ENCODE results near the gene ADAMTS16. TPM values are rescaled to one million over a fixed set of nuclear protein-coding genes. Genes with fewer than 3 reads are reported as not detected.

The ADAMTS16 gene
- total RNA-seq, 1 experiment from 2014 or later: 0.28 TPM

GRCh38 chr5:5352675-5353074 is 212.5 kb downstream of the ADAMTS16 start:
- Histone ChIP-seq H3K4me1 (ENCODE audit: insufficient read depth, low read length, poor library complexity, severe bottlenecking) (no peaks in the 10 kb centered on the region), H3K4me3 (ENCODE audit: low read depth, low read length, poor library complexity, severe bottlenecking) (no peak overlapping the region), H3K9me3 (ENCODE audit: low read depth, low read length, poor library complexity, severe bottlenecking) (no peaks in the 10 kb centered on the region), H3K27ac (ENCODE audit: low read depth, low read length, poor library complexity, severe bottlenecking) (no peak overlapping the region), H3K27me3 (replicated peaks; ENCODE audit: insufficient read depth, low read depth, low read length, poor library complexity) (no peaks in the 10 kb centered on the region), H3K36me3 (ENCODE audit: insufficient read depth, low read length, poor library complexity, severe bottlenecking) (no peaks in the 10 kb centered on the region)
- no peak for DNase-seq (ENCODE audit: low spot score)
- BruUV-seq (replicated peaks): no TSS peak
- CTCF ChIA-PET: no interaction called here
- no peak for TF ChIP-seq CTCF (conservative IDR thresholded peaks at IDR 0.05; ENCODE audit: low read depth, low read length)
- no peak for TF ChIP-seq EZH2 (IDR thresholded peaks at IDR 0.05; ENCODE audit: borderline replicate concordance, low read depth, low read length, poor library complexity, severe bottlenecking)
- intact Hi-C loops (cut with micrococcal nuclease; ENCODE audit: unreplicated experiment): no loop called here
- POLR2A ChIA-PET (ENCODE audit: low non-redundant PET): no interaction called here

- POLR2A ChIA-PET (ENCODE audit: low non-redundant PET): no interaction called here
- TF ChIP-seq EZH2 (IDR thresholded peaks at IDR 0.05; ENCODE audit: borderline replicate concordance, low read depth, low read length, poor library complexity, severe bottlenecking): no peak
- no peak for TF ChIP-seq CTCF (conservative IDR thresholded peaks at IDR 0.05; ENCODE audit: low read depth, low read length)
- CTCF ChIA-PET: no interaction called here
Measured at GRCh38 chr5:5353681-5354080, 213.6 kb downstream of the ADAMTS16 start.

GRCh38 chr5:5356765-5357164 is 216.6 kb downstream of the ADAMTS16 start:
- no peak for TF ChIP-seq CTCF (conservative IDR thresholded peaks at IDR 0.05; ENCODE audit: low read depth, low read length)
- TF ChIP-seq EZH2 (IDR thresholded peaks at IDR 0.05; ENCODE audit: borderline replicate concordance, low read depth, low read length, poor library complexity, severe bottlenecking): no peak
- CTCF ChIA-PET: no interaction called here
- intact Hi-C loops (cut with micrococcal nuclease; ENCODE audit: unreplicated experiment): no loop called here
- H3K4me3 ChIP-seq (ENCODE audit: low read depth, low read length, poor library complexity, severe bottlenecking): no peak overlapping the region
- no peak for DNase-seq (ENCODE audit: low spot score)
- POLR2A ChIA-PET (ENCODE audit: low non-redundant PET): no interaction called here
- BruUV-seq (replicated peaks): no TSS peak
- no peaks in the 10 kb centered on the region for H3K9me3 ChIP-seq (ENCODE audit: low read depth, low read length, poor library complexity, severe bottlenecking)
- no peaks in the 10 kb centered on the region for H3K27me3 ChIP-seq (replicated peaks; ENCODE audit: insufficient read depth, low read depth, low read length, poor library complexity)
- no peak overlapping the region for H3K27ac ChIP-seq (ENCODE audit: low read depth, low read length, poor library complexity, severe bottlenecking)
- H3K36me3 ChIP-seq (ENCODE audit: insufficient read depth, low read length, poor library complexity, severe bottlenecking): no peaks in the 10 kb centered on the region
- H3K4me1 ChIP-seq (ENCODE audit: insufficient read depth, low read length, poor library complexity, severe bottlenecking): no peaks in the 10 kb centered on the region

More at GRCh38 chr5:5353681-5354080, 213.6 kb downstream of the ADAMTS16 start:
- Histone ChIP-seq H3K4me3 (ENCODE audit: low read depth, low read length, poor library complexity, severe bottlenecking) (no peak overlapping the region), H3K36me3 (ENCODE audit: insufficient read depth, low read length, poor library complexity, severe bottlenecking) (no peaks in the 10 kb centered on the region), H3K9me3 (ENCODE audit: low read depth, low read length, poor library complexity, severe bottlenecking) (no peaks in the 10 kb centered on the region), H3K27ac (ENCODE audit: low read depth, low read length, poor library complexity, severe bottlenecking) (no peak overlapping the region), H3K27me3 (replicated peaks; ENCODE audit: insufficient read depth, low read depth, low read length, poor library complexity) (no peaks in the 10 kb centered on the region), H3K4me1 (ENCODE audit: insufficient read depth, low read length, poor library complexity, severe bottlenecking) (no peaks in the 10 kb centered on the region)
- no peak for DNase-seq (ENCODE audit: low spot score)
- no TSS peak for BruUV-seq (replicated peaks)
- intact Hi-C loops (cut with micrococcal nuclease; ENCODE audit: unreplicated experiment): no loop called here
